GM12878 (cell line): Measurements from ENCODE around the gene LONP1. TPM values are rescaled to one million over a fixed set of nuclear protein-coding genes. Genes with fewer than 3 reads are reported as not detected.

Experiments
- EZH2 ChIP-seq: IDR thresholded peaks from 2 replicates; pipeline ENCODE4 v1.6.1; 2012; ENCODE audit warnings: low read depth, mild to moderate bottlenecking, control low read depth, inconsistent platforms, low read length, borderline replicate concordance; ENCODE audit not compliant: control insufficient read depth
- GABPA ChIP-seq: IDR thresholded peaks from 2 replicates; pipeline ENCODE4 v1.6.1; 2014; ENCODE audit warnings: antibody characterized with exemption, low read depth, mild to moderate bottlenecking, inconsistent platforms
- HDAC2 ChIP-seq: fragments of 200-600 bp; sonication (generic); IDR thresholded peaks from 2 replicates; pipeline ENCODE4 v1.6.1; 2017
- KDM1A ChIP-seq: fragments of 200-600 bp; sonication (generic); IDR thresholded peaks from 2 replicates; pipeline ENCODE4 v1.6.1; 2016; ENCODE audit warnings: borderline replicate concordance
- NR2F1 ChIP-seq: fragments of 450-650 bp; conservative IDR thresholded peaks from 2 replicates; pipeline ENCODE4 v1.6.1; 2017; ENCODE audit warnings: mild to moderate bottlenecking
- TAF1 ChIP-seq: IDR thresholded peaks from 2 replicates; pipeline ENCODE4 v1.6.1; 2011; ENCODE audit warnings: mild to moderate bottlenecking, low read depth, low read length, borderline replicate concordance
- TCF7 ChIP-seq: IDR thresholded peaks from 2 replicates; pipeline ENCODE4 v1.6.1; 2014; ENCODE audit warnings: antibody characterized with exemption, borderline replicate concordance
- ZNF622 ChIP-seq: fragments of 450-650 bp; IDR thresholded peaks from 2 replicates; pipeline ENCODE4 v1.6.1; 2017; ENCODE audit warnings: mild to moderate bottlenecking, inconsistent platforms
- polyA plus RNA-seq, 11 experiments: library from polyadenylated mRNA; depleted of rRNA in 4 of 11; unstranded in 6 of 11; stranded (reverse) in 5 of 11; fragments of >200 nt; fragmentation: Nextera tagmentation in 4 of 11; fragmentation: Illumina TruSeq in 1 of 11; extraction: Ambion mirVana in 4 of 11; extraction: Trizol in 1 of 11; gene quantifications; 1 replicate in 1 of 11; 2 replicates in 10 of 11; pipeline versions ENCODE4 v1.2.1 to v1.2.3, GENCODE V29; 2011 to 2016; ENCODE audit warnings: inconsistent platforms in 2 of 11, missing spikeins in 2 of 11, low read depth in 1 of 11
- total RNA-seq, 4 experiments: library from RNA; depleted of rRNA in 3 of 4; stranded (reverse); fragments of >200 nt in 3 of 4; fragmentation: Illumina TruSeq in 1 of 4; extraction: Trizol in 1 of 4; gene quantifications; 2 replicates each; pipeline versions ENCODE4 v1.2.1 to v1.2.3, GENCODE V29; 2013 to 2021
- TF ChIP-seq, protein P1 (sequence below): fragments of 150-350 bp; IDR thresholded peaks from 2 replicates; pipeline ENCODE4 v1.6.1; 2016; ENCODE audit warnings: low read depth, low read length
- TF ChIP-seq, protein P2 (sequence below): fragments of 450-650 bp; IDR thresholded peaks from 2 replicates; pipeline ENCODE4 v1.6.1; 2017; ENCODE audit warnings: low read depth, mild to moderate bottlenecking, moderate library complexity

The LONP1 gene
- total and polyA plus RNA-seq, 10 of the 15 experiments (the other 5 are each of a cell fraction or from before 2014, with no cell fraction given): 0.61 to 136 (median 59.5) TPM

DNA sequence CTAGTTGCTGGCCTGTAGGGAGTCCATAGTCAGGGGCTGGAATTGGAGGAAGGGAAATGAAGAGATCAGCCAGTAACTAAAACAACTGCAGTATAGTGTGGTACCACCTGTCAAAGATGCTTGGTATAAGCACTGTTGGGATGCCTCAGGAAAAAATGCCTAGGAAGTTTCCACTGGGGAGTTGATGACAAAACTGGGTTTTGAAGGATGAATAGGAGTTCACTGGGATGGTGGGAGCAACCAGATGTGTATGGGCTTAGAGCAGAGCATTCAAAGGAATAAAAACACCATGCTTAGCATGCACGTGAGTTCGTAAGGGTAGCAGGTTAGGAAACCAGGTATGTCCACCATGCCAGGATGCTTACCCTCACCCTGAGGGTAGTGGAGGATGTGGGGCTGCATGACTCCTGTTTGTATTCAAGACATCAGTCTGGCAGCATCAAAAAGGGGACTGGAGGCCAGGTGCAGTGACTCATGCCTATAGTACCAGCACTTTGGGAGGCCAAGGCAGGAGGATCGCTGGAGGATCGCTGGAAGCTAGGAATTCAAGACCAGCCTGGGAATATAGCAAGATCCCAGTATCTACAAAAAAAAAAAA is 7.6 kb upstream of the LONP1 start (continued):
- TF ChIP-seq, protein P1, sequence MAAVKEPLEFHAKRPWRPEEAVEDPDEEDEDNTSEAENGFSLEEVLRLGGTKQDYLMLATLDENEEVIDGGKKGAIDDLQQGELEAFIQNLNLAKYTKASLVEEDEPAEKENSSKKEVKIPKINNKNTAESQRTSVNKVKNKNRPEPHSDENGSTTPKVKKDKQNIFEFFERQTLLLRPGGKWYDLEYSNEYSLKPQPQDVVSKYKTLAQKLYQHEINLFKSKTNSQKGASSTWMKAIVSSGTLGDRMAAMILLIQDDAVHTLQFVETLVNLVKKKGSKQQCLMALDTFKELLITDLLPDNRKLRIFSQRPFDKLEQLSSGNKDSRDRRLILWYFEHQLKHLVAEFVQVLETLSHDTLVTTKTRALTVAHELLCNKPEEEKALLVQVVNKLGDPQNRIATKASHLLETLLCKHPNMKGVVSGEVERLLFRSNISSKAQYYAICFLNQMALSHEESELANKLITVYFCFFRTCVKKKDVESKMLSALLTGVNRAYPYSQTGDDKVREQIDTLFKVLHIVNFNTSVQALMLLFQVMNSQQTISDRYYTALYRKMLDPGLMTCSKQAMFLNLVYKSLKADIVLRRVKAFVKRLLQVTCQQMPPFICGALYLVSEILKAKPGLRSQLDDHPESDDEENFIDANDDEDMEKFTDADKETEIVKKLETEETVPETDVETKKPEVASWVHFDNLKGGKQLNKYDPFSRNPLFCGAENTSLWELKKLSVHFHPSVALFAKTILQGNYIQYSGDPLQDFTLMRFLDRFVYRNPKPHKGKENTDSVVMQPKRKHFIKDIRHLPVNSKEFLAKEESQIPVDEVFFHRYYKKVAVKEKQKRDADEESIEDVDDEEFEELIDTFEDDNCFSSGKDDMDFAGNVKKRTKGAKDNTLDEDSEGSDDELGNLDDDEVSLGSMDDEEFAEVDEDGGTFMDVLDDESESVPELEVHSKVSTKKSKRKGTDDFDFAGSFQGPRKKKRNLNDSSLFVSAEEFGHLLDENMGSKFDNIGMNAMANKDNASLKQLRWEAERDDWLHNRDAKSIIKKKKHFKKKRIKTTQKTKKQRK: no peak
- TF ChIP-seq HDAC2 (no peak), TCF7 (no peak), ZNF622 (no peak), KDM1A (no peak), GABPA (no peak), NR2F1 (no peak), TAF1 (no peak), EZH2 (no peak)
- TF ChIP-seq, protein P2, sequence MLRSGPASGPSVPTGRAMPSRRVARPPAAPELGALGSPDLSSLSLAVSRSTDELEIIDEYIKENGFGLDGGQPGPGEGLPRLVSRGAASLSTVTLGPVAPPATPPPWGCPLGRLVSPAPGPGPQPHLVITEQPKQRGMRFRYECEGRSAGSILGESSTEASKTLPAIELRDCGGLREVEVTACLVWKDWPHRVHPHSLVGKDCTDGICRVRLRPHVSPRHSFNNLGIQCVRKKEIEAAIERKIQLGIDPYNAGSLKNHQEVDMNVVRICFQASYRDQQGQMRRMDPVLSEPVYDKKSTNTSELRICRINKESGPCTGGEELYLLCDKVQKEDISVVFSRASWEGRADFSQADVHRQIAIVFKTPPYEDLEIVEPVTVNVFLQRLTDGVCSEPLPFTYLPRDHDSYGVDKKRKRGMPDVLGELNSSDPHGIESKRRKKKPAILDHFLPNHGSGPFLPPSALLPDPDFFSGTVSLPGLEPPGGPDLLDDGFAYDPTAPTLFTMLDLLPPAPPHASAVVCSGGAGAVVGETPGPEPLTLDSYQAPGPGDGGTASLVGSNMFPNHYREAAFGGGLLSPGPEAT: no peak
- TF ChIP-seq, all 136 proteins: peak for 0
